HG03575 (cell line): Measurements from ENCODE around the gene DHH.

ENCODE experiments used
- ATAC-seq: cut with Tn5 transposase; IDR thresholded peaks from one replicate; pipeline ENCODE4 v1.9.1; 2021; ENCODE audit not compliant: unreplicated experiment, insufficient number of reproducible peaks, low FRiP score; ENCODE audit errors: extremely low read depth

DHH gene

GRCh38 chr12:49039421-49040363 lies 54.9 kb downstream of the DHH start:
- no peak for ATAC-seq

GRCh38 chr12:49038291-49038955 lies 56.2 kb downstream of the DHH start:
- no peak for ATAC-seq

DNA sequence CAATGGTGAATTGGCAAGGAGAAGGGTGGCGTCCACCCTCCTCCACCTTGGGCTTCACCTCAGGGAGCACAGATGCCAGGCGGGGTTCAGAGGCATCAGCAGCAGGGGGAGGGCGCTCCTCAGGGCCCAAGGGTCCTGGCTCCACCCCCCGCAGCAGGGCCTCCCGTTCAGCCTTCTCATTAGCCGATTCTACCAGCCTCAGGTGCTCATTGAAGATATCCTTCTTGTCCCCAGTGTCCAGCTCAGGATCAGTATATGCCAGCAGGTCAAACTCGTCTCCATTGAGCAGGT lies 56.7 kb downstream of the DHH start:
- no peak for ATAC-seq

DNA sequence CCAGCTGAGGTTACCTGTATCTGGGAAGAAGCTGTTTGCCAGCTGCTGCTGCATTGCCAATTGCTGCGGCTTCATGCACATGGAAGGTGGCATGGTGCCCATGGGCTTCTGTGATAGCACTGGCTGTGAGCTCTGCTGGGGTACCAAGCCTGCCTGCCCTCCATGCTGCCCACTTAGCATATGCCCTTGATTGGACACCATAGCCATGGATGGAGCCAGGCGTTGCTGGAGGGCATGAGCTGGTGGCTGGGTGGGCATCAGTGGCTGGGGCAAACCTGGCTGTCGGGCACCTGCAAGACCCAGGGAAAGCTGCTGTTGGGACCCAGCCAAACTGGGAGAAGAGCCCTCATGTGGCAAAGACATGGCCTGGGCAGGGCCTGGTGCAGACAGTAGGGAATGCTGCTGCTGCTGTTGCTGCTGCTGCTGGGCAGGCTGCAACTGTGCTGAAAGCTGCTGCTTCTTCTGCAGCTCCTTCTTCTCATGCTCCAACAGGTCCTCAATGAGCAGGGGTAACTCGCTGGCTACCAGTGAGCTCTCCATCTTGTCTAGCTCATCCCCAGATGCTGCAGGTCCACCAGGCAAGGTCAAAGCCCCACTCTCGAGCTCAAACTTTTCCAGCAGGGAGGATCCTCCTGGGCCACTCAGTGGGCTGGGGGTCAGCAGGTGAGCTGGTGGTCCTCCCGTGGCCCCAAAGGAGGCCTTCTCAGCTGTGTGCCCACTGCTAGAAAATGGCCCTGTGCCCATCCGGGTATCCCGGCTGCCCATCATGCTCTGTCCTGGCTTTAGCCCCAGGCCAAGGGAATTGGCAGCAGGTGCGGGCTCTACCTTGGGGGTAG lies 57.3 kb downstream of the DHH start:
- no peak for ATAC-seq
